Cardiac muscle cell (in vitro differentiated cells and primary cell): Measurements from ENCODE around the gene RING1. TPM values are rescaled to one million over a fixed set of nuclear protein-coding genes. Genes with fewer than 3 reads are reported as not detected.
A peak's percentile ranks its signal among the peaks of the same experiment; 100 is the strongest.

Experiments
- DNase-seq, 2 donors: peaks; one replicate each; pipeline versions ENCODE4 v3.0.0 to v3.0.0-alpha.2; 2010 to 2017; ENCODE audit warnings: low read depth in 1 of 2, low spot score in 1 of 2
- H3K27ac ChIP-seq: fragments of 200-600 bp; sonication (generic); 2 replicates; pipeline ENCODE4 v1.5.1; 2016
- H3K27me3 ChIP-seq: fragments of 200-600 bp; sonication (generic); 2 replicates; pipeline ENCODE4 v1.6.0; 2016; ENCODE audit warnings: control low read depth
- H3K36me3 ChIP-seq: fragments of 200-600 bp; sonication (generic); 2 replicates; pipeline ENCODE4 v1.5.1; 2016; ENCODE audit warnings: control low read depth
- H3K4me1 ChIP-seq: fragments of 200-600 bp; sonication (generic); 2 replicates; pipeline ENCODE4 v1.8.1; 2017; ENCODE audit warnings: low read depth, mild to moderate bottlenecking, mixed run types
- H3K4me3 ChIP-seq: fragments of 200-600 bp; sonication (generic); 2 replicates; pipeline ENCODE4 v1.5.1; 2016; ENCODE audit warnings: mild to moderate bottlenecking
- H3K9me3 ChIP-seq: fragments of 200-600 bp; sonication (generic); 2 replicates; pipeline ENCODE4 v1.5.1; 2017; ENCODE audit warnings: low read depth, mild to moderate bottlenecking, control low read depth
- CTCF ChIP-seq: IDR thresholded peaks from 2 replicates; pipeline ENCODE4 v1.5.1; 2012; ENCODE audit warnings: low read depth, mild to moderate bottlenecking, low read length
- polyA plus RNA-seq: library from polyadenylated mRNA; unstranded; fragments of >200 nt; fragmentation: Nextera tagmentation; extraction: Ambion mirVana; gene quantifications from 2 replicates; pipeline ENCODE4 v1.2.1, GENCODE V29; 2016
- total RNA-seq: library from RNA; depleted of rRNA; stranded (reverse); fragments of >200 nt; gene quantifications from 2 replicates; pipeline ENCODE4 v1.2.3, GENCODE V29; 2016

Gene RING1
- total and polyA plus RNA-seq, 2 experiments from 2014 or later: 37.0 to 42.1 TPM

DNA sequence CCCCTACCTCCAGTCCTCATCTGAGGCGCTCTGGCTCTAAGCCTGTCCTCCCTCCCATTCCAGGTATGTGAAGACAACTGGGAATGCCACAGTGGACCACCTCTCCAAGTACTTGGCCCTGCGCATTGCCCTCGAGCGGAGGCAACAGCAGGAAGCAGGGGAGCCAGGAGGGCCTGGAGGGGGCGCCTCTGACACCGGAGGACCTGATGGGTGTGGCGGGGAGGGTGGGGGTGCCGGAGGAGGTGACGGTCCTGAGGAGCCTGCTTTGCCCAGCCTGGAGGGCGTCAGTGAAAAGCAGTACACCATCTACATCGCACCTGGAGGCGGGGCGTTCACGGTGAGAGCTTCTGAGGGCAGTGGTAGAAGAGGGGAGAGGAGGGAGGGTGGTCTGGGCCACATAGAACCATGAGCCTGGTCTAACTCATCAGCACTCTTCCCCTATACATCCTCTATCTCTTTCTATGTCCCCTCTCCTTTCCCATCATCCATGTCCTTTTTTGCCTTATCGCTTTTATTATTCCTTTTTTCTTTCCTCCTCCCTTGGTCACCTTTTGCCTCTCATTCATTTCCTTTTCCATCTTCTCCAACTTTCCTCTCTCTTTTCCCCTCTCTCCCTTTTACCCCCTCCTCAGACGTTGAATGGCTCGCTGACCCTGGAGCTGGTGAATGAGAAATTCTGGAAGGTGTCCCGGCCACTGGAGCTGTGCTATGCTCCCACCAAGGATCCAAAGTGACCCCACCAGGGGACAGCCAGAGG is 3.5 kb downstream of the RING1 start:
- Histone ChIP-seq H3K4me1 (peaks cover 16% of the 10 kb centered on the region), H3K9me3 (no peaks in the 10 kb centered on the region), H3K27ac (no peak overlapping the region), H3K27me3 (no peaks in the 10 kb centered on the region), H3K4me3 (no peak overlapping the region), H3K36me3 (no peaks in the 10 kb centered on the region)
- TF ChIP-seq CTCF: no peak
- DNase-seq: no peak

GRCh38 chr6:33212857-33213165 is 4.5 kb downstream of the RING1 start:
- peak overlapping the region; percentile 32 for H3K4me3 ChIP-seq
- no peak for TF ChIP-seq CTCF
- no peak overlapping the region for H3K27ac ChIP-seq
- no peak for DNase-seq
- no peaks in the 10 kb centered on the region for H3K36me3 ChIP-seq
- H3K9me3 ChIP-seq: no peaks in the 10 kb centered on the region
- H3K4me1 ChIP-seq: peaks cover 13% of the 10 kb centered on the region
- no peaks in the 10 kb centered on the region for H3K27me3 ChIP-seq

DNA sequence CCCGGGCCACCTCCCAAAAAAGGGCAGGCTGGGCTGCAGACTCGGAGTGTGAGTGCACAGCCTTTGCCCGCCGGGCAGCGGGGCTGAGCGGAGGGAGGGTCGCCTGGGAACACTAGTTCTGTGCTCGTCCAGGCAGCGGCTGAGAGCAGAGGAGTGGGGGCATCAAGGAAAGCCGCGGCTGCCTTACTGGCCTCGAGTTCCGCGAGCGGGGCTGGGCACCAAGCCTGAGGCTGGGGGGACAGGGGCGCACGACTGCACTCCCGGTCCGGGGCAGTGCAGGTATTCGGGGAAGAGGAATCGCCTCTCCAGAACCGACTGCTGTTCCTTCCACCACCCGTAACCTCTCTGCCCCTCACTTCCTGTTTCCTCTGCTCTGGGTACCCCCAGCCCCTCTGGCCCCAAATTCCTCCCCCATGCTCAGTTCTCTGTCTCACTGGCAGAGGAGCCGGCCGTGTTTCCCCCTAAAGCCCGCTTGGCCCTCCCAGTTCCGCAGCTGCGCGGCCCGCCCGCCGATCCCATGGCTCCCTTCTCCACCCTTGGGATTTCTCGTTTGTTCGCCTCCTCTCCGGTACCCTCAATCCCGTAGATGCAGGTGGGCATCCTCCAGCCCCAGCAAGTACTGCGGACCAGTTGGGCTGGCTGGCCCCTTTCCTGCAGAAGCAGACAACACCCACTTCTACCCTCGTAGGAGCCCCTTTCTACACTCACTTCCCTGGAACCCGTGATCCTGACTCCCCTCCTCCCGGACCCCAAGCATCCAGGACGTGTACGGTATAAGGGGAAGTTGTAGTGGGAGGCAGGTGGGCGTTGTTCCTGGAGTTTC is 5.1 kb downstream of the RING1 start:
- Histone ChIP-seq H3K4me1 (peaks cover 13% of the 10 kb centered on the region), H3K27me3 (peaks cover 3% of the 10 kb centered on the region), H3K9me3 (no peaks in the 10 kb centered on the region), H3K4me3 (peak overlapping the region; percentile 32), H3K36me3 (no peaks in the 10 kb centered on the region), H3K27ac (no peak overlapping the region)
- no peak for TF ChIP-seq CTCF
- DNase-seq: peak; percentile 50 to 63

GRCh38 chr6:33213989-33214335 is 5.7 kb downstream of the RING1 start:
- Histone ChIP-seq H3K27me3 (peaks cover 4% of the 10 kb centered on the region), H3K4me1 (peaks cover 13% of the 10 kb centered on the region), H3K4me3 (peak overlapping the region; percentile 32), H3K9me3 (no peaks in the 10 kb centered on the region), H3K27ac (no peak overlapping the region), H3K36me3 (no peaks in the 10 kb centered on the region)
- TF ChIP-seq CTCF: no peak
- no peak for DNase-seq

- no peak for DNase-seq
- no peaks in the 10 kb centered on the region for H3K9me3 ChIP-seq
- H3K36me3 ChIP-seq: no peaks in the 10 kb centered on the region
- H3K27me3 ChIP-seq: peaks cover 6% of the 10 kb centered on the region
- TF ChIP-seq CTCF: no peak
- H3K4me1 ChIP-seq: peaks cover 13% of the 10 kb centered on the region
- H3K27ac ChIP-seq: no peak overlapping the region
- no peak overlapping the region for H3K4me3 ChIP-seq
Observed at GRCh38 chr6:33215271-33216116, 7.2 kb downstream of the RING1 start.
